HL-60 (cell line): ENCODE data around the gene ELMO1.

Experiments used
- DNase-seq, 2 experiments: peaks; one replicate each; pipeline ENCODE4 v3.0.0-alpha.2; 2010 to 2020; ENCODE audit warnings: low read depth in 1 of 2, low spot score in 1 of 2
- H3K27ac ChIP-seq: fragments of 250-450 bp; sonication (Bioruptor Pico); replicated peaks from 2 replicates; pipeline ENCODE4 v1.5.1; 2020; ENCODE audit warnings: mild to moderate bottlenecking, moderate library complexity
- H3K27me3 ChIP-seq: fragments of 250-450 bp; sonication (Bioruptor Pico); 2 replicates; pipeline ENCODE4 v1.5.1; 2021; ENCODE audit warnings: mild to moderate bottlenecking, moderate library complexity; ENCODE audit not compliant: insufficient read depth, poor library complexity, severe bottlenecking
- H3K4me3 ChIP-seq: replicated peaks from 2 replicates; pipeline ENCODE4 v1.5.1; 2011; ENCODE audit warnings: mild to moderate bottlenecking, control low read depth, low read length; ENCODE audit not compliant: insufficient read depth
- CTCF ChIP-seq: IDR thresholded peaks from one replicate; pipeline ENCODE4 v1.5.1; 2011; ENCODE audit warnings: low read length, control low read depth, inconsistent platforms; ENCODE audit not compliant: insufficient read depth
- GABPA ChIP-seq: IDR thresholded peaks from 2 replicates; pipeline ENCODE4 v1.6.1; 2012; ENCODE audit warnings: low read depth
- POLR2AphosphoS5 ChIP-seq: IDR thresholded peaks from 2 replicates; pipeline ENCODE4 v1.6.1; 2012; ENCODE audit warnings: low read depth
- REST ChIP-seq: IDR thresholded peaks from 2 replicates; pipeline ENCODE4 v1.6.1; 2012; ENCODE audit warnings: low read depth; ENCODE audit not compliant: insufficient replicate concordance
- SPI1 ChIP-seq: IDR thresholded peaks from 2 replicates; pipeline ENCODE4 v1.6.1; 2012; ENCODE audit warnings: low read depth, mild to moderate bottlenecking, borderline replicate concordance

Gene ELMO1

GRCh38 chr7:37360484-37360883, 88.2 kb downstream of the ELMO1 start:
- no peak for TF ChIP-seq SPI1
- no peak for TF ChIP-seq REST
- TF ChIP-seq CTCF, result no peak
- no peak for TF ChIP-seq GABPA
- no peak for TF ChIP-seq POLR2AphosphoS5
- no peak for DNase-seq
- Histone ChIP-seq H3K27me3 (no peaks in the 10 kb centered on the region), H3K4me3 (no peak overlapping the region), H3K27ac (no peak overlapping the region)

DNA sequence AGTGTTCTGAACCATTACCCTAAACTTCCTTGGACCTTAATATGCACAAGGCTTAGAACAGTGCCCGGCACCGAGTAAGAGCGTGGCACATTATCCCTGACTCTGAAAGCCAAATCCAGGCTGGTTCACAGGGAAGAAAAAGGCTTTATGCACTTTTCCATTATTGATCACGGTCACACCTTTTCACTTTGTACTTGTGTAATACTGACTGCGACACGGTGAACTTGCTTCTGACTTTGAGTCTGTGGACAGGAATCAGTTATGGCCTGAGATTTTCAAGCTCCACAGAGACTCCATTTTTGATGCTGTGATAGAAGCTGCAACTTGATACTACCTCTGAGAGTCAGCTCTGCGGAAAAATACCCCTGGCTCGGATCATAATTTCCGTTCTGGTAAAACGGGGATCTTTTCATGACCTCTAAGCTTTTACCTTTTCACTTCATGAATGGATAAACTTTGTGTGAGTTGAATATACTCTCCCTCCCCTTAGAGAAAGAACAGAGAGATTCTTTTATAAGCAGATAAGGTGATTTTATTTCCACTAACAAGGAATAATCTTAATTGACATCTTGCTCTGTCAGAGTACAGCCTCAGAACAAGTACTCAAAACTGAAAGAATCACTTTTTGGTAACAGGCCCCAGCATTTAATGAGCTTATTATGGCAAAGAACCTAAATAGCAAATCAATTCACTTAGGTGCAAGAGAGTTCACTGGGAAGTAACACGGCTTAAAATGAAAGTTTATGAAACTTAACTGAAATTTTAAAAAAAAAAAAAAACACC, 88.8 kb downstream of the ELMO1 start:
- DNase-seq, result no peak
- no peak overlapping the region for H3K27ac ChIP-seq
- TF ChIP-seq SPI1 (no peak), REST (no peak), POLR2AphosphoS5 (no peak), GABPA (no peak), CTCF (no peak)
- no peak overlapping the region for H3K4me3 ChIP-seq
- no peaks in the 10 kb centered on the region for H3K27me3 ChIP-seq

GRCh38 chr7:37359180-37359579, 89.5 kb downstream of the ELMO1 start:
- no peaks in the 10 kb centered on the region for H3K27me3 ChIP-seq
- H3K4me3 ChIP-seq, result no peak overlapping the region
- no peak for DNase-seq
- H3K27ac ChIP-seq, result no peak overlapping the region
- TF ChIP-seq CTCF (no peak), REST (no peak), GABPA (no peak), POLR2AphosphoS5 (no peak), SPI1 (no peak)
